Left lobe of liver (tissue), 2 donors: ENCODE measurements around the gene DDI2. TPM values are rescaled to one million over a fixed set of nuclear protein-coding genes. Genes with fewer than 3 reads are reported as not detected.
"Not testable (repeated sequence)": the region's sequence is repeated elsewhere in the genome, so short reads cannot be mapped to it uniquely, and the experiment has no call there.

Experiments used
- ATAC-seq: fragments of 200-7000 bp; cut with Tn5 transposase; one replicate; pipeline ENCODE4 v1.9.1; 2020; ENCODE audit warnings: mild to moderate bottlenecking, moderate library complexity
- DNase-seq: peaks from one replicate; pipeline ENCODE4 v3.0.0-alpha.2; 2020; ENCODE audit warnings: low spot score
- total RNA-seq: library from RNA; stranded (reverse); gene quantifications from one replicate; pipeline ENCODE4 v1.2.1, GENCODE V29; 2021
- donor health status: DM: no; HTN: no; CAD: no; lungs with moderate emphysema.
- donor health status: DM: no; HTN: yes; CAD: no.

DDI2 gene
- total RNA-seq, 1 donor from 2014 or later = 50.1 TPM

GRCh38 chr1:15604400-15604799 is 12.9 kb upstream of the DDI2 start:
- not testable (repeated sequence) for ATAC-seq, DNase-seq

GRCh38 chr1:15605398-15606383 is 11.6 kb upstream of the DDI2 start:
- ATAC-seq (peak; percentile 57), DNase-seq (no peak)

- ATAC-seq (no peak), DNase-seq (no peak)
These were observed 7.6 kb upstream of the DDI2 start for GRCh38 chr1:15609631-15610030.

GRCh38 chr1:15610167-15610566 is 7.1 kb upstream of the DDI2 start:
- DNase-seq (no peak), ATAC-seq (no peak)

DNA sequence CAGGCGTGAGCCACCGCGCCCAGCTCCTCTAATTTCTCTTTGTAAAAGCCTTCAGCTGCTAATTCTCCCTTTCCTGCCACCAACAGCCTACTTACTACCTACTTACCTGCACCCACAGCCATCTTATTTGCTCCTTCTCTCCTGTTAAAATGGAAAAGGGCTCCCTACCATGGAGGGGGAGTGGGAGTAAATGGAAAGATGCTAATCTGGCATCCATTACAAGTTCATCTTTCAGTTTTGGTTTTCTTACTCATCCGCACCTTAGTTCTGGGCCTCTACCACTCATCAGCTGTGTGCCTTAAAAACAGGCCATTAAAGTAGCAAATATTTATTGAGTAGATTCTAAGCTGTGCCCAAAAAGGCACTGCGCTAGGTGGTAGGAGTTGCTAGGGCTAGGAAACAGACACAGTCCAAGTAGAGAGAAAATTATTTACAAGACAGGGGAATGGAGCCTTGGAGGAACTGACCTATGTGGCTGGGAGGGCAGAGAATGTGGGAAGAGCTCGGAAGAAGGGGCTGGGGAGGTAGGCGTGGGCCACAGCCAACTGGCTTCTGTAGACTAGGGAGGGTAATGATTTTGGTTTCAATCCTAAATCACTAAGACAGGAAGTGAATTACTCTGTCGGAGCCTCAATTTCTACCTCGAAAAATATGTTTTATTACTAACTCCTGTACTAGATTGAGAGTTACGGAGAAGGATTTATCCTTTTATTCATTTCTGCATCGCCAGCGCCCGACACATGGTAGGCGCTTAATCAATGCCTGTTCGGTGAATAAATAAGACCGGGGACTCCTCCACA is 685 bp upstream of the DDI2 start:
- no peak for DNase-seq
- ATAC-seq = peak; percentile 2

GRCh38 chr1:15618077-15618654 is 908 bp downstream of the DDI2 start:
- no peak for DNase-seq
- ATAC-seq = peak; percentile 39

DNA sequence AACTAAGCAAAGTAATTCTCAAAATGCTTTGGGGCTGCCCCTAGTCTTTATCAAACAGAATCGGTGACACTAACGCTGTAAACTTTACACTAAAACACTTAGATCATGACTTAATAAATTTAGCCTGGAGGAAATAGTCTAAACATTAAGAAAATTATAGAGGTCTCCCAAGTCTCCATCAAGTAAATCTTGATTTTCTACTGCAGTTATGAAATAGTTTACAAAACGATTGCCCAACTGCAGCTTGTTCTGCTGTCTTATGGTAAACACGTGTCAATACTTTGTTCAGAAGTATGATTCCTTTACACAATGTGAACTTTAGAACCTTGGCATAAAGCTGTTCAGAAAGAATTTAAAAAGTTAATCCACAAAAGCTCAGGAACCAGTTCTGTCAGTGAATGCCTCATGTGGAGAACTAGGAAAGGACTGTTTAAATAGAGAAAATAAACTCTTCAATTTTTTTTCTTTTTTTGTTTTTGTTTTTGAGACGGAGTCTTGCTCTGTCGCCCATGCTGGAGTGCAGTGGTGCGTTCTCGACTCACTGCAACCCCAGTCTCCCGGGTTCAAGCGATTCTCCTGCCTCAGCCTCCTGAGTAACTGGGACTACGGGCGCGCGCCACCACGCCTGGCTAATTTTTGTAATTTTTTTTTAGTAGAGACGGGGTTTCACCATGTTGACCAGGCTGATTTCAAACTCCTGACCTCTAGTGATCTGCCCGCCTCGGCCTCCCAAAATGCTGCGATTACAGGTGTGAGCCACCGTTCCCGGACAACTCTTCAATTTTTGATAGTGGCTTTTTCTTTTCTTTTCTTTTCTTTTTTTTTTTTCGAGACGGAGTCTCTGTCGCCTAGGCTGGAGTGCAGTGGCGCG is 1.6 kb downstream of the DDI2 start:
- DNase-seq = no peak
- ATAC-seq = peak; percentile 33

- no peak for DNase-seq
These were observed 2.9 kb downstream of the DDI2 start for GRCh38 chr1:15620155-15620545.

DNA sequence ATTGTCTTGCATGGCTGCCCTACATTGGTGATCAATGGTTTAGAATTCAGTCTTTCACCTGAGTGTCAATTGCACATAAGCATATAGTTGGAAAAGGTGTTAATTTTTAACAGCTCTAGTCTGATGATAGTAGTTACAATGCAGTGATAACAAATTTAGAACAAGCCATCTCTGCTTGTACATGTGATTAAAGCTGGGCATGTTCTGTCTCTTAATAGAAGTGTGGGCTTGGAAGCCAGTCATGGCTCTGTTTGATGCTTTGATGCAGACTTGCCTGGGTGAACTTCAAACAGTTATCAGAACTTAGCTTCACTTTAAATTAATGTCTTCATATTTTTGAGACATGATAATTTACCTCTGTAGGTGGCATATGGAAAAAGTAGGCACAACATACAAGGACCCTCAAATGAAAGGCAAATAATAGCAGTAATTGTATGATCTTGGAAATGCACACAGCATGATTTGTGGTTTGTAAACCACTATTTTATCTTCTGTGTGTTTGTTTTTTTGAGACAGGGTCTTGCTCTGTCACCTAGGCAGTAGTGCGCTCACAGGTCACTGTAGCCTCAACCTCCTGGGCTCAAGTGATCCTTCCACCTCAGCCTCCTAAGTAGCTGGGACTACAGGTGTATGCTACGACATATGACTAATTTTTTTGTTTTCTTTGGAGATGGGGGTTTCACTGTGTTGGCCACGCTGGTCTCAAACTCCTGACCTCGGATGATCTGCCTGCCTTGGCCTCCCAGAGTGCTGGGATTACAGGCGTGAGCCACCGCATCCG is 3.8 kb downstream of the DDI2 start:
- no peak for DNase-seq
- ATAC-seq = no peak

More at GRCh38 chr1:15620155-15620545, 2.9 kb downstream of the DDI2 start:
- no peak for ATAC-seq

DNA sequence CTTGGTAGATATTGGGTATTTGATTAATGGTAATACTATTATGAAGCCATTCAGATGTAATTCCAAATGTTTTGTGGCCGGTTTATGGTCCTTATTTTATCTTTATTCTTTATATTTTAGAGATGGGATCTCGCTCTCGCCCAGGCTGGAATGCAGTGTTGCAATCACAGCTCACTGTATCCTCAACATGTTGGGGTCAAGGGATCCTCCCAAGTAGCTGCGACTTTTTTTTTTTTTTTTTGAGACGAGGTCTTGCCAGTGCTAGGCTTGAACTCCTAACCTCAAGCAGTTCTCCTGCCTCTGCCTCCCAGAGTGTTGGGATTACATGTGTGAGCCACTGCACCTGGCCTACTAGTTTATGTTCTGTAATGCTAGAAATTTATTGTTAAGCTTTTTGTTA is 4.7 kb downstream of the DDI2 start:
- no peak for ATAC-seq
- no peak for DNase-seq

GRCh38 chr1:15622712-15623373 is 5.6 kb downstream of the DDI2 start:
- ATAC-seq = no peak
- no peak for DNase-seq

GRCh38 chr1:15623435-15623834 is 6.2 kb downstream of the DDI2 start:
- no peak for ATAC-seq

GRCh38 chr1:15624133-15624714 is 7.0 kb downstream of the DDI2 start:
- DNase-seq = no peak
- ATAC-seq = no peak

More at GRCh38 chr1:15623435-15623834, 6.2 kb downstream of the DDI2 start:
- no peak for DNase-seq

GRCh38 chr1:15625056-15625917 is 8.0 kb downstream of the DDI2 start:
- DNase-seq (no peak), ATAC-seq (peak; percentile 66)

DNA sequence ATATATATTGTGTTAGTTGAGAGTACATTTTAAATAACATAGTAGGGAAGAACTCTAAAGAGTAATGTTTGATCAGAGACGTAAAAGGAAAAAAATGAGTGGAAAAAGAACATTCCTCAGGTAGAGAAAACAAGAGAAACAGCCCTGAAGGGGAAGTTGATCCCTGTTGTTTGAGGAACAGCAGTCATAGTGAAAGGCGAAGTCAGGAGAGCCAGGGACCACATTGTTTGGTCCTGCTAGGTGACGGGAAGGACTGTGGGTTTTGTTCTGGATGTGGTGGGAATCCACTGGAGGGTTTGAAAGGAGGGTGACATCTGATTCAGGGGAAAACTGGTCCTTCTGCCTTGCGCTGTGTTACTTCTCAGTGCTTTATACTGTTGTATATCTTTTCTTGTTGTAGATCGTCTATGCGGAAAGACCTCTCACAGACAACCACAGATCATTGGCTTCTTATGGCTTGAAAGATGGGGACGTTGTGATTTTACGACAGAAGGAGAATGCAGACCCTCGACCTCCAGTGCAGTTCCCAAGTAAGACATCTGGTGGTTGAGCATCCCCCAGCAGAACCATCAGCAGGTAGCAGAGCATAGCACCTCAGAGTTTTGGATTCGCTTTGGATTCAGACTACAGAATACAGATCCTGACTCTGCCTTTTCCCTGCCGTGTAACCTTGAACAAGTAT is 9.2 kb downstream of the DDI2 start:
- no peak for DNase-seq
- no peak for ATAC-seq

GRCh38 chr1:15627343-15627988 is 10.2 kb downstream of the DDI2 start:
- DNase-seq (no peak), ATAC-seq (no peak)

DNA sequence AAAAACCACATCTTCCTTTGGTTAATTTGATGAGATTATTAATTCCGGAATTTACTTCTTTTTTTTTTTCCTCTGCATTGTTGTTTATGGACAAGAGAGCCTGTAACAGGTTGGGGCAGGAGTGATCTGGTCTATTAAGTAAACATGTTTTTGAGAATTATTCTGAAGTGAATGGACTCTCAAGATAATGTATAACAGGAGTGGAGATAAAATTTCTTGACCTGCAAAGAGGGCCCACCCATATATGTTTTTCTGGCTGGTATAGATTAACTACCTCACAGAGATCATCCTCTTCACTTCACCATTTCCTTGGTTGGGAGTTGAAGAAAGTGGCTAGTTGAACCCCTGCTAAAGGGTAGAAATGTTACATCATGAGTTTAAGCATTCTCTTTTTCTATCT is 10.7 kb downstream of the DDI2 start:
- ATAC-seq (no peak), DNase-seq (no peak)
